ENCODE data around the gene DZIP3.
"Not testable (repeated sequence)": the region's sequence is repeated elsewhere in the genome, so short reads cannot be mapped to it uniquely, and the experiment has no call there.

- TF ChIP-seq CTCF, POLR2A (IDR thresholded peaks at IDR 0.05): not testable (repeated sequence)
Observed at GRCh38 chr3:108616090-108616489, 26.6 kb downstream of the DZIP3 start.

Measured in testis (tissue), 2 donors.